IMR-90 (cell line): Measurements from ENCODE around the gene CABP5. TPM values are rescaled to one million over a fixed set of nuclear protein-coding genes. Genes with fewer than 3 reads are reported as not detected.

Experiments used
- ATAC-seq: fragments of 200-7000 bp; cut with Tn5 transposase; 2 replicates; pipeline ENCODE4 v1.9.1; 2020; ENCODE audit warnings: low read depth, mild to moderate bottlenecking, moderate library complexity
- BruUV-seq: library from RNA; stranded (reverse); fragments of 400-500 nt; replicated peaks from 2 replicates; lab custom pipeline; 2021; lab: Mats Ljungman, UMichigan
- CTCF ChIA-PET: fragments of 300-600 bp; formaldehyde crosslinking; extraction: SDS; loops from one replicate; lab custom pipeline; 2021; ENCODE audit warnings: antibody characterized with exemption; lab: Yijun Ruan, JAX
- POLR2A ChIA-PET: fragments of 300-600 bp; sonication (Branson Sonifier 250); formaldehyde crosslinking; loops from one replicate; lab custom pipeline; 2022; ENCODE audit warnings: antibody characterized with exemption; ENCODE audit not compliant: unreplicated experiment; lab: Charles Lee
- DNase-seq: peaks from one replicate; pipeline ENCODE4 v3.0.0; 2013
- H2AFZ ChIP-seq: replicated peaks from 2 replicates; pipeline ENCODE3; 2013; ENCODE audit warnings: low read length, mild to moderate bottlenecking; ENCODE audit not compliant: poor library complexity
- H2AK5ac ChIP-seq: 2 replicates; pipeline ENCODE4 v1.6.1; 2013; ENCODE audit warnings: low read depth, low read length, inconsistent platforms
- H2AK9ac ChIP-seq: replicated peaks from 2 replicates; pipeline ENCODE3; 2013; ENCODE audit warnings: mild to moderate bottlenecking, low read depth, low read length, moderate library complexity; ENCODE audit not compliant: poor library complexity
- H2BK120ac ChIP-seq: 2 replicates; pipeline ENCODE4 v1.6.1; 2013; ENCODE audit warnings: low read depth, low read length, inconsistent platforms
- H2BK15ac ChIP-seq: 3 replicates; pipeline ENCODE4 v1.6.1; 2013; ENCODE audit warnings: low read depth, low read length, inconsistent platforms
- H2BK20ac ChIP-seq: 2 replicates; pipeline ENCODE4 v1.6.1; 2013; ENCODE audit warnings: low read depth, mild to moderate bottlenecking, inconsistent platforms, low read length, moderate library complexity
- H2BK5ac ChIP-seq: 2 replicates; pipeline ENCODE4 v1.6.1; 2013; ENCODE audit warnings: mild to moderate bottlenecking, low read depth, low read length, inconsistent platforms; ENCODE audit not compliant: poor library complexity, severe bottlenecking
- H3K14ac ChIP-seq: replicated peaks from 2 replicates; pipeline ENCODE4 v1.6.1; 2013; ENCODE audit warnings: low read depth, low read length, inconsistent platforms
- H3K18ac ChIP-seq: 2 replicates; pipeline ENCODE4 v1.6.1; 2013; ENCODE audit warnings: low read depth, low read length, control low read depth
- H3K23ac ChIP-seq: 2 replicates; pipeline ENCODE4 v1.6.1; 2013; ENCODE audit warnings: low read depth, low read length, inconsistent platforms
- H3K27ac ChIP-seq: 2 replicates; pipeline ENCODE4 v1.5.1; 2013; ENCODE audit warnings: mild to moderate bottlenecking, control low read depth, low read length; ENCODE audit not compliant: insufficient read depth
- H3K27me3 ChIP-seq: 2 replicates; pipeline ENCODE4 v1.6.1; 2013; ENCODE audit warnings: low read length; ENCODE audit not compliant: control insufficient read depth, insufficient read depth
- H3K36me3 ChIP-seq: 2 replicates; pipeline ENCODE4 v1.6.1; 2013; ENCODE audit warnings: low read length, mixed read lengths; ENCODE audit not compliant: control insufficient read depth, insufficient read depth
- H3K4ac ChIP-seq: 2 replicates; pipeline ENCODE4 v1.6.1; 2013; ENCODE audit warnings: low read depth, low read length, inconsistent platforms
- H3K4me1 ChIP-seq: 2 replicates; pipeline ENCODE4 v1.6.1; 2013; ENCODE audit warnings: low read length, mixed read lengths; ENCODE audit not compliant: control insufficient read depth, insufficient read depth
- H3K4me2 ChIP-seq: 2 replicates; pipeline ENCODE4 v1.6.1; 2013; ENCODE audit warnings: low read depth, mild to moderate bottlenecking, control low read depth, low read length, moderate library complexity
- H3K4me3 ChIP-seq: 2 replicates; pipeline ENCODE4 v1.5.1; 2013; ENCODE audit warnings: low read depth, mild to moderate bottlenecking, control low read depth, low read length, moderate library complexity; ENCODE audit not compliant: insufficient read depth
- H3K56ac ChIP-seq: 2 replicates; pipeline ENCODE4 v1.6.1; 2013; ENCODE audit warnings: low read length, inconsistent platforms; ENCODE audit not compliant: insufficient read depth; ENCODE audit errors: extremely low read depth
- H3K79me1 ChIP-seq, 2 experiments: 2 replicates each; pipeline ENCODE4 v1.6.1; 2013; ENCODE audit warnings: low read length in 2 of 2, inconsistent platforms in 1 of 2, low read depth in 1 of 2
- H3K9ac ChIP-seq: 2 replicates; pipeline ENCODE4 v1.6.1; 2013; ENCODE audit warnings: low read depth, low read length, control low read depth
- H3K9me1 ChIP-seq: 2 replicates; pipeline ENCODE4 v1.6.1; 2013; ENCODE audit warnings: low read length, inconsistent platforms; ENCODE audit not compliant: insufficient read depth
- H3K9me3 ChIP-seq: 2 replicates; pipeline ENCODE4 v1.6.1; 2013; ENCODE audit warnings: low read length; ENCODE audit not compliant: control insufficient read depth, insufficient read depth
- H4K20me1 ChIP-seq: 2 replicates; pipeline ENCODE4 v1.6.1; 2013; ENCODE audit warnings: low read length, inconsistent platforms; ENCODE audit not compliant: insufficient read depth
- H4K5ac ChIP-seq: 2 replicates; pipeline ENCODE4 v1.6.1; 2013; ENCODE audit warnings: mild to moderate bottlenecking, low read depth, low read length, control low read depth
- H4K8ac ChIP-seq, 2 experiments: 2 replicates each; pipeline ENCODE4 v1.6.1; 2013; ENCODE audit warnings: low read depth in 2 of 2, low read length in 2 of 2, control low read depth in 1 of 2, inconsistent platforms in 1 of 2
- H4K91ac ChIP-seq: 2 replicates; pipeline ENCODE4 v1.6.1; 2013; ENCODE audit warnings: low read depth, low read length, inconsistent platforms; ENCODE audit not compliant: insufficient read depth
- BHLHE40 ChIP-seq: fragments of 150-350 bp; IDR thresholded peaks from 2 replicates; pipeline ENCODE4 v1.6.1; 2016; ENCODE audit warnings: mild to moderate bottlenecking, low read depth, low read length
- CEBPB ChIP-seq: IDR thresholded peaks from 2 replicates; pipeline ENCODE4 v1.6.1; 2012; ENCODE audit warnings: low read depth, low read length, improper control_type of control experiment
- CHD1 ChIP-seq: IDR thresholded peaks from 2 replicates; pipeline ENCODE4 v1.6.1; 2012; ENCODE audit warnings: low read depth, low read length, improper control_type of control experiment
- FOS ChIP-seq: fragments of 150-350 bp; IDR thresholded peaks from 2 replicates; pipeline ENCODE4 v1.6.1; 2016; ENCODE audit warnings: low read depth, low read length
- MAFK ChIP-seq: IDR thresholded peaks from 2 replicates; pipeline ENCODE4 v1.6.1; 2012; ENCODE audit warnings: low read depth, low read length, improper control_type of control experiment
- MAZ ChIP-seq: IDR thresholded peaks from 2 replicates; pipeline ENCODE4 v1.6.1; 2012; ENCODE audit warnings: low read depth, mild to moderate bottlenecking, low read length, improper control_type of control experiment, moderate library complexity, borderline replicate concordance
- MXI1 ChIP-seq: IDR thresholded peaks from 2 replicates; pipeline ENCODE4 v1.6.1; 2012; ENCODE audit warnings: low read depth, mild to moderate bottlenecking, low read length, moderate library complexity, borderline replicate concordance
- NFE2L2 ChIP-seq: fragments of 150-350 bp; IDR thresholded peaks from 2 replicates; pipeline ENCODE4 v1.6.1; 2016; ENCODE audit warnings: low read depth, mild to moderate bottlenecking, low read length
- POLR2A ChIP-seq: IDR thresholded peaks from 2 replicates; pipeline ENCODE4 v1.6.1; 2012; ENCODE audit warnings: mild to moderate bottlenecking, low read depth, low read length
- RAD21 ChIP-seq: IDR thresholded peaks from 2 replicates; pipeline ENCODE4 v1.6.1; 2012; ENCODE audit warnings: low read length, improper control_type of control experiment
- RCOR1 ChIP-seq: IDR thresholded peaks from 2 replicates; pipeline ENCODE4 v1.6.1; 2012; ENCODE audit warnings: mild to moderate bottlenecking, low read length, improper control_type of control experiment; ENCODE audit not compliant: insufficient replicate concordance
- RFX5 ChIP-seq: IDR thresholded peaks from 2 replicates; pipeline ENCODE4 v1.8.0; 2012; ENCODE audit warnings: low read depth, mild to moderate bottlenecking, low read length, moderate library complexity
- SMC3 ChIP-seq: fragments of 150-350 bp; IDR thresholded peaks from 2 replicates; pipeline ENCODE4 v1.6.1; 2016; ENCODE audit warnings: low read depth, mild to moderate bottlenecking, antibody characterized with exemption, low read length, moderate library complexity
- USF2 ChIP-seq: fragments of 150-350 bp; IDR thresholded peaks from 2 replicates; pipeline ENCODE4 v1.6.1; 2017; ENCODE audit warnings: mild to moderate bottlenecking, antibody characterized with exemption, low read length, low read depth
- WGBS, 2 experiments: methylation state at CpG; one replicate each; pipeline versions ENCODE4 v1.1.5 to v1.1.7; 2013; ENCODE audit warnings: missing lambda C conversion rate in 2 of 2; ENCODE audit not compliant: insufficient read length in 1 of 2; ENCODE audit errors: extremely low coverage in 2 of 2; 5-methylcytosine and 5-hydroxymethylcytosine counted together
- dilution Hi-C: fragments of 300-500 bp; cut with HindIII; formaldehyde crosslinking; loops from one replicate; pipeline ENCODE4 v1.14.3; 2018; ENCODE audit warnings: low sequenced_read_pairs; ENCODE audit not compliant: unreplicated experiment
- in situ Hi-C: fragments of 300-500 bp; cut with MboI; formaldehyde crosslinking; loops from 3 replicates; pipeline ENCODE4 v1.14.3; 2019; ENCODE audit warnings: low sequenced_read_pairs, inconsistent platforms, mixed read lengths
- intact Hi-C: fragments of 100-400 bp; cut with micrococcal nuclease; formaldehyde crosslinking; loops from 2 replicates; pipeline ENCODE4 v1.10.0; 2022
- polyA plus RNA-seq, 3 experiments: library from polyadenylated mRNA; depleted of rRNA; stranded (reverse); fragments of >200 nt; gene quantifications; 2 replicates each; pipeline ENCODE4 v1.2.3, GENCODE V29; 2012; ENCODE audit warnings: low replicate concordance in 1 of 3
- total RNA-seq: library from RNA; depleted of rRNA; stranded (reverse); fragments of >200 nt; gene quantifications from 2 replicates; pipeline ENCODE4 v1.2.3, GENCODE V29; 2012
- TF ChIP-seq, protein P1 (sequence below): conservative IDR thresholded peaks from 2 replicates; pipeline ENCODE4 v1.5.1; 2012; ENCODE audit warnings: mild to moderate bottlenecking, low read depth, low read length, improper control_type of control experiment
- TF ChIP-seq, protein P2 (sequence below): fragments of 150-350 bp; IDR thresholded peaks from 2 replicates; pipeline ENCODE4 v1.6.1; 2016; ENCODE audit warnings: low read depth, mild to moderate bottlenecking, low read length, moderate library complexity, borderline replicate concordance

Gene CABP5
- total and polyA plus RNA-seq, 2 of the 4 experiments (the other 2 are of a cell fraction) = not detected

GRCh38 chr19:47996230-47996727 lies 47.6 kb downstream of the CABP5 start:
- H3K36me3 ChIP-seq = no peaks in the 10 kb centered on the region
- H2AK5ac ChIP-seq = no peak overlapping the region
- no peak overlapping the region for H4K91ac ChIP-seq
- no peaks in the 10 kb centered on the region for H3K27me3 ChIP-seq
- no peak for TF ChIP-seq RFX5
- no peak for TF ChIP-seq RAD21
- TF ChIP-seq FOS = no peak
- TF ChIP-seq RCOR1 = no peak
- TF ChIP-seq USF2 = no peak
- TF ChIP-seq SMC3 = no peak
- no peak for TF ChIP-seq MXI1
- TF ChIP-seq CEBPB = no peak
- TF ChIP-seq, protein P1, sequence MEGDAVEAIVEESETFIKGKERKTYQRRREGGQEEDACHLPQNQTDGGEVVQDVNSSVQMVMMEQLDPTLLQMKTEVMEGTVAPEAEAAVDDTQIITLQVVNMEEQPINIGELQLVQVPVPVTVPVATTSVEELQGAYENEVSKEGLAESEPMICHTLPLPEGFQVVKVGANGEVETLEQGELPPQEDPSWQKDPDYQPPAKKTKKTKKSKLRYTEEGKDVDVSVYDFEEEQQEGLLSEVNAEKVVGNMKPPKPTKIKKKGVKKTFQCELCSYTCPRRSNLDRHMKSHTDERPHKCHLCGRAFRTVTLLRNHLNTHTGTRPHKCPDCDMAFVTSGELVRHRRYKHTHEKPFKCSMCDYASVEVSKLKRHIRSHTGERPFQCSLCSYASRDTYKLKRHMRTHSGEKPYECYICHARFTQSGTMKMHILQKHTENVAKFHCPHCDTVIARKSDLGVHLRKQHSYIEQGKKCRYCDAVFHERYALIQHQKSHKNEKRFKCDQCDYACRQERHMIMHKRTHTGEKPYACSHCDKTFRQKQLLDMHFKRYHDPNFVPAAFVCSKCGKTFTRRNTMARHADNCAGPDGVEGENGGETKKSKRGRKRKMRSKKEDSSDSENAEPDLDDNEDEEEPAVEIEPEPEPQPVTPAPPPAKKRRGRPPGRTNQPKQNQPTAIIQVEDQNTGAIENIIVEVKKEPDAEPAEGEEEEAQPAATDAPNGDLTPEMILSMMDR = no peak
- TF ChIP-seq MAFK = no peak
- no peak for TF ChIP-seq MAZ
- no peak for TF ChIP-seq CHD1
- no peak for TF ChIP-seq BHLHE40
- TF ChIP-seq, protein P2, sequence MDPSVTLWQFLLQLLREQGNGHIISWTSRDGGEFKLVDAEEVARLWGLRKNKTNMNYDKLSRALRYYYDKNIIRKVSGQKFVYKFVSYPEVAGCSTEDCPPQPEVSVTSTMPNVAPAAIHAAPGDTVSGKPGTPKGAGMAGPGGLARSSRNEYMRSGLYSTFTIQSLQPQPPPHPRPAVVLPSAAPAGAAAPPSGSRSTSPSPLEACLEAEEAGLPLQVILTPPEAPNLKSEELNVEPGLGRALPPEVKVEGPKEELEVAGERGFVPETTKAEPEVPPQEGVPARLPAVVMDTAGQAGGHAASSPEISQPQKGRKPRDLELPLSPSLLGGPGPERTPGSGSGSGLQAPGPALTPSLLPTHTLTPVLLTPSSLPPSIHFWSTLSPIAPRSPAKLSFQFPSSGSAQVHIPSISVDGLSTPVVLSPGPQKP = no peak
- no peak for TF ChIP-seq POLR2A
- no peak for TF ChIP-seq NFE2L2
- H4K20me1 ChIP-seq = no peaks in the 10 kb centered on the region
- H2BK5ac ChIP-seq = no peak overlapping the region
- no peaks in the 10 kb centered on the region for H3K9me1 ChIP-seq
- WGBS, 2 experiments = 33% methylated on average over 1 of the region's 1 CpG; no CpG with 5 or more reads in 1 of the 2 experiments
- ChIA-PET POLR2A (no interaction called here), CTCF (no interaction called here)
- no peak overlapping the region for H3K23ac ChIP-seq
- H2AFZ ChIP-seq = no peak overlapping the region
- H3K4me1 ChIP-seq = no peaks in the 10 kb centered on the region
- H2BK120ac ChIP-seq = no peak overlapping the region
- H3K9me3 ChIP-seq = no peaks in the 10 kb centered on the region
- no peak overlapping the region for H3K18ac ChIP-seq
- DNase-seq = no peak
- dilution Hi-C loops (no loop called here), in situ Hi-C loops (no loop called here), intact Hi-C loops (no loop called here)
- no peak overlapping the region for H3K4me2 ChIP-seq
- no peaks in the 10 kb centered on the region for H3K79me1 ChIP-seq
- H2BK20ac ChIP-seq = no peak overlapping the region
- no peak overlapping the region; the same call in 1 of the 2 replicates for H3K56ac ChIP-seq
- H2BK15ac ChIP-seq = no peak overlapping the region
- no peak overlapping the region for H4K5ac ChIP-seq
- no peak overlapping the region for H3K27ac ChIP-seq
- no peak overlapping the region for H3K4me3 ChIP-seq
- H3K4ac ChIP-seq = no peak overlapping the region
- no peak overlapping the region for H3K9ac ChIP-seq
- no peak overlapping the region for H2AK9ac ChIP-seq
- no peak overlapping the region for H3K14ac ChIP-seq
- no peak for ATAC-seq
- no TSS peak for BruUV-seq
- no peak overlapping the region for H4K8ac ChIP-seq
